Fibroblast of villous mesenchyme (primary cell): ENCODE results near the gene CD200. TPM values are rescaled to one million over a fixed set of nuclear protein-coding genes. Genes with fewer than 3 reads are reported as not detected.

Source experiments
- DNase-seq: peaks from one replicate; pipeline ENCODE4 v3.0.0-alpha.2; 2010; ENCODE audit warnings: low read depth
- H3K4me3 ChIP-seq: 2 replicates; pipeline ENCODE4 v1.5.1; 2011; ENCODE audit warnings: low read depth, mild to moderate bottlenecking, low read length
- CTCF ChIP-seq: IDR thresholded peaks from 2 replicates; pipeline ENCODE4 v1.5.1; 2012; ENCODE audit warnings: low read depth, mild to moderate bottlenecking, low read length; ENCODE audit not compliant: insufficient read depth
- total RNA-seq: library from RNA; depleted of rRNA; stranded (reverse); fragments of >200 nt; gene quantifications from 2 replicates; pipeline ENCODE4 v1.2.3, GENCODE V29; 2012

The CD200 gene
- total RNA-seq, 1 donor, result 1.3 TPM

GRCh38 chr3:112357930-112358780 is 25.2 kb downstream of the CD200 start:
- H3K4me3 ChIP-seq, result peak overlapping the region; percentile 12
- DNase-seq, result peak; percentile 6
- TF ChIP-seq CTCF, result no peak

- no peak for DNase-seq
- TF ChIP-seq CTCF, result no peak
- no peak overlapping the region for H3K4me3 ChIP-seq
Measured at GRCh38 chr3:112360561-112360960, 27.6 kb downstream of the CD200 start.

- no peak for DNase-seq
- TF ChIP-seq CTCF, result no peak
- H3K4me3 ChIP-seq, result no peak overlapping the region
Measured at GRCh38 chr3:112362221-112362620, 29.3 kb downstream of the CD200 start.

- no peak for DNase-seq
- no peak overlapping the region for H3K4me3 ChIP-seq
- no peak for TF ChIP-seq CTCF
Measured at GRCh38 chr3:112364291-112364690, 31.3 kb downstream of the CD200 start.

- no peak for TF ChIP-seq CTCF
- DNase-seq, result no peak
- H3K4me3 ChIP-seq, result no peak overlapping the region
Measured at GRCh38 chr3:112365035-112365434, 32.1 kb downstream of the CD200 start.

- DNase-seq, result no peak
- H3K4me3 ChIP-seq, result no peak overlapping the region
- no peak for TF ChIP-seq CTCF
Measured at GRCh38 chr3:112365636-112366035, 32.7 kb downstream of the CD200 start.
